ENCODE measurements around the gene VMP1. TPM values are rescaled to one million over a fixed set of nuclear protein-coding genes. Genes with fewer than 3 reads are reported as not detected.
"Not testable (repeated sequence)": the region's sequence is repeated elsewhere in the genome, so short reads cannot be mapped to it uniquely, and the experiment has no call there.

Gene VMP1
- total and polyA plus RNA-seq, 4 donors, result 46.4 to 118 (median 71.6) TPM

- Histone ChIP-seq H3K4me1 (ENCODE audit: control insufficient read depth in 4 of 4, insufficient read depth in 4 of 4, low read length in 3 of 4) (peaks cover 0 to 15% (median 11%) of the 10 kb centered on the region in 4 donors), H3K4me3 (ENCODE audit: low read depth in 1 of 3, low read length in 3 of 3) (peak overlapping the region in 1 of 3 donors; percentile 17), H3K9ac (ENCODE audit: low read depth in 1 of 2, low read length in 2 of 2) (peak overlapping the region in 1 of 2 donors; percentile 36), H3K27me3 (ENCODE audit: control insufficient read depth in 4 of 4, insufficient read depth in 4 of 4, low read length in 3 of 4) (no peaks in the 10 kb centered on the region), H3K9me3 (ENCODE audit: control insufficient read depth in 4 of 4, low read length in 3 of 4) (no peaks in the 10 kb centered on the region), H3K36me3 (ENCODE audit: control insufficient read depth in 4 of 4, insufficient read depth in 3 of 4, low read depth in 1 of 4, low read length in 3 of 4) (no peaks in the 10 kb centered on the region), H3K27ac (ENCODE audit: low read depth in 1 of 2, low read length in 2 of 2) (peak overlapping the region; percentile 53 to 82)
- TF ChIP-seq GABPA (IDR thresholded peaks at IDR 0.05 in 1 of 2, conservative IDR thresholded peaks at IDR 0.05 in 1 of 2) (no peak), JUND (IDR thresholded peaks at IDR 0.05) (no peak), FOXA2 (IDR thresholded peaks at IDR 0.05) (no peak), CTCF (IDR thresholded peaks at IDR 0.05; ENCODE audit: low read depth, low read length, missing input control) (no peak), EGR1 (IDR thresholded peaks at IDR 0.05; ENCODE audit: low read depth in 2 of 2) (no peak)
- no peak for DNase-seq (ENCODE audit: low spot score)
- whole genome bisulfite sequencing, result 78% methylated on average over 5 of the region's 5 CpGs
Observed at GRCh38 chr17:59827721-59828477, 120.4 kb downstream of the VMP1 start.

GRCh38 chr17:59828478-59828760 lies 121.0 kb downstream of the VMP1 start:
- Histone ChIP-seq H3K4me1 (ENCODE audit: control insufficient read depth in 4 of 4, insufficient read depth in 4 of 4, low read length in 3 of 4) (peaks cover 0 to 15% (median 11%) of the 10 kb centered on the region in 4 donors), H3K27ac (ENCODE audit: low read depth in 1 of 2, low read length in 2 of 2) (peak overlapping the region; percentile 53 to 82), H3K9me3 (ENCODE audit: control insufficient read depth in 4 of 4, low read length in 3 of 4) (no peaks in the 10 kb centered on the region), H3K4me3 (ENCODE audit: low read depth in 1 of 3, low read length in 3 of 3) (peak overlapping the region in 1 of 3 donors; percentile 17), H3K9ac (ENCODE audit: low read depth in 1 of 2, low read length in 2 of 2) (no peak overlapping the region), H3K36me3 (ENCODE audit: control insufficient read depth in 4 of 4, insufficient read depth in 3 of 4, low read depth in 1 of 4, low read length in 3 of 4) (no peaks in the 10 kb centered on the region), H3K27me3 (ENCODE audit: control insufficient read depth in 4 of 4, insufficient read depth in 4 of 4, low read length in 3 of 4) (no peaks in the 10 kb centered on the region)
- no peak for DNase-seq (ENCODE audit: low spot score)
- 72% methylated on average over 2 of the region's 2 CpGs for WGBS
- TF ChIP-seq REST (IDR thresholded peaks at IDR 0.05), result no peak
- no peak for TF ChIP-seq GABPA (IDR thresholded peaks at IDR 0.05 in 1 of 2, conservative IDR thresholded peaks at IDR 0.05 in 1 of 2)
- TF ChIP-seq MAX (IDR thresholded peaks at IDR 0.05), result no peak
- TF ChIP-seq FOXA2 (IDR thresholded peaks at IDR 0.05), result no peak
- TF ChIP-seq CTCF (IDR thresholded peaks at IDR 0.05; ENCODE audit: low read depth, low read length, missing input control), result no peak
- TF ChIP-seq, protein P1, sequence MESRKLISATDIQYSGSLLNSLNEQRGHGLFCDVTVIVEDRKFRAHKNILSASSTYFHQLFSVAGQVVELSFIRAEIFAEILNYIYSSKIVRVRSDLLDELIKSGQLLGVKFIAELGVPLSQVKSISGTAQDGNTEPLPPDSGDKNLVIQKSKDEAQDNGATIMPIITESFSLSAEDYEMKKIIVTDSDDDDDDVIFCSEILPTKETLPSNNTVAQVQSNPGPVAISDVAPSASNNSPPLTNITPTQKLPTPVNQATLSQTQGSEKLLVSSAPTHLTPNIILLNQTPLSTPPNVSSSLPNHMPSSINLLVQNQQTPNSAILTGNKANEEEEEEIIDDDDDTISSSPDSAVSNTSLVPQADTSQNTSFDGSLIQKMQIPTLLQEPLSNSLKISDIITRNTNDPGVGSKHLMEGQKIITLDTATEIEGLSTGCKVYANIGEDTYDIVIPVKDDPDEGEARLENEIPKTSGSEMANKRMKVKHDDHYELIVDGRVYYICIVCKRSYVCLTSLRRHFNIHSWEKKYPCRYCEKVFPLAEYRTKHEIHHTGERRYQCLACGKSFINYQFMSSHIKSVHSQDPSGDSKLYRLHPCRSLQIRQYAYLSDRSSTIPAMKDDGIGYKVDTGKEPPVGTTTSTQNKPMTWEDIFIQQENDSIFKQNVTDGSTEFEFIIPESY (IDR thresholded peaks at IDR 0.05), result no peak

- H3K9me3 ChIP-seq (ENCODE audit: control insufficient read depth in 4 of 4, low read length in 3 of 4); H3K36me3 ChIP-seq (ENCODE audit: control insufficient read depth in 4 of 4, insufficient read depth in 3 of 4, low read depth in 1 of 4, low read length in 3 of 4); DNase-seq (ENCODE audit: low spot score); H3K27me3 ChIP-seq (ENCODE audit: control insufficient read depth in 4 of 4, insufficient read depth in 4 of 4, low read length in 3 of 4): not testable (repeated sequence)
- WGBS, result 31% methylated on average over 7 of the region's 7 CpGs
- H3K4me1 ChIP-seq (ENCODE audit: control insufficient read depth in 4 of 4, insufficient read depth in 4 of 4, low read length in 3 of 4), result peaks cover 0 to 15% (median 11%) of the 10 kb centered on the region in 4 donors
- H3K9ac ChIP-seq (ENCODE audit: low read depth in 1 of 2, low read length in 2 of 2), result peak overlapping the region in 1 of 2 donors; percentile 40
- peak overlapping the region; percentile 53 to 82 for H3K27ac ChIP-seq (ENCODE audit: low read depth in 1 of 2, low read length in 2 of 2)
- H3K4me3 ChIP-seq (ENCODE audit: low read depth in 1 of 3, low read length in 3 of 3), result peak overlapping the region in 2 of 3 donors; percentile 5 to 17
Observed at GRCh38 chr17:59828819-59829216, 121.4 kb downstream of the VMP1 start.

All from liver (tissue), 9 donors.